Tibial nerve (tissue), 4 donors: ENCODE measurements around the gene NLRP13. TPM values are rescaled to one million over a fixed set of nuclear protein-coding genes. Genes with fewer than 3 reads are reported as not detected.

Experiments
- DNase-seq, 2 donors: peaks; one replicate each; pipeline ENCODE4 v3.0.0-alpha.2; 2019; ENCODE audit warnings: low spot score in 2 of 2
- H3K27ac ChIP-seq, 4 donors: fragments of 200-600 bp; sonication (generic) in 3 of 4; one replicate each; pipeline ENCODE4 v1.5.1; 2017 to 2019; ENCODE audit warnings: mild to moderate bottlenecking in 1 of 4
- H3K27me3 ChIP-seq, 2 donors: fragments of 200-600 bp; sonication (generic) in 1 of 2; one replicate each; pipeline versions ENCODE4 v1.5.1 to v1.6.0; 2017 to 2019
- H3K36me3 ChIP-seq, 3 donors: fragments of 200-600 bp; sonication (generic); one replicate each; pipeline ENCODE4 v1.5.1; 2018 to 2019
- H3K4me1 ChIP-seq, 4 donors: fragments of 200-600 bp; sonication (generic) in 3 of 4; one replicate each; pipeline ENCODE4 v1.5.1; 2017 to 2019
- H3K4me3 ChIP-seq, 4 donors: fragments of 200-600 bp; sonication (generic) in 3 of 4; one replicate each; pipeline ENCODE4 v1.5.1; 2017 to 2019; ENCODE audit warnings: mild to moderate bottlenecking in 1 of 4, moderate library complexity in 1 of 4
- H3K9me3 ChIP-seq, 4 donors: fragments of 200-600 bp; sonication (generic) in 3 of 4; one replicate each; pipeline ENCODE4 v1.5.1; 2017 to 2019
- EP300 ChIP-seq, 2 donors: sonication (generic); formaldehyde crosslinking; IDR thresholded peaks; one replicate each; pipeline ENCODE4 v1.6.1; 2017; ENCODE audit warnings: antibody characterized with exemption in 2 of 2, mild to moderate bottlenecking in 1 of 2
- POLR2A ChIP-seq, 2 donors: fragments of 450-650 bp; IDR thresholded peaks; one replicate each; pipeline ENCODE4 v1.6.1; 2017; ENCODE audit warnings: antibody characterized with exemption in 2 of 2, mild to moderate bottlenecking in 2 of 2, moderate library complexity in 2 of 2
- WGBS, 2 donors: methylation state at CpG; one replicate each; pipeline ENCODE4 v1.1.5; 2018; 5-methylcytosine and 5-hydroxymethylcytosine counted together
- total RNA-seq, 4 donors: library from RNA; depleted of rRNA; stranded (reverse); fragments of >200 nt; gene quantifications; one replicate each; pipeline ENCODE4 v1.1.0, GENCODE V29; 2016
- TF ChIP-seq, protein P1 (sequence below), 5 experiments: fragments of 200-600 bp in 3 of 5; fragments of 450-650 bp in 2 of 5; sonication (generic) in 3 of 5; IDR thresholded peaks; one replicate each; pipeline ENCODE4 v1.5.1; 2016 to 2019; ENCODE audit warnings: antibody characterized with exemption in 5 of 5, mild to moderate bottlenecking in 3 of 5, moderate library complexity in 2 of 5

Gene NLRP13
- total RNA-seq, 4 donors from 2014 or later, result not detected

DNA sequence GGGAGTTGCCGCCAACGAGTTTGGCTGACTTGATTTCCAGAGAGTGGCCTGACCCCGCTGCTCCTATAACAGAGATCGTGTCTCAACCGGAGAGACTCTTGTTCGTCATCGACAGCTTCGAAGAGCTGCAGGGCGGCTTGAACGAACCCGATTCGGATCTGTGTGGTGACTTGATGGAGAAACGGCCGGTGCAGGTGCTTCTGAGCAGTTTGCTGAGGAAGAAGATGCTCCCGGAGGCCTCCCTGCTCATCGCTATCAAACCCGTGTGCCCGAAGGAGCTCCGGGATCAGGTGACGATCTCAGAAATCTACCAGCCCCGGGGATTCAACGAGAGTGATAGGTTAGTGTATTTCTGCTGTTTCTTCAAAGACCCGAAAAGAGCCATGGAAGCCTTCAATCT lies 74.2 kb downstream of the NLRP13 start:
- no peak for DNase-seq
- H3K4me1 ChIP-seq, result no peaks in the 10 kb centered on the region
- H3K27me3 ChIP-seq, result no peaks in the 10 kb centered on the region
- H3K36me3 ChIP-seq, result no peaks in the 10 kb centered on the region
- no peak overlapping the region for H3K27ac ChIP-seq
- H3K9me3 ChIP-seq, result peaks cover 0 to 35% (median 0%) of the 10 kb centered on the region in 4 donors
- WGBS, 2 donors, result 88 to 90% methylated on average over 23 of the region's 23 CpGs
- no peak for TF ChIP-seq EP300 (IDR thresholded peaks at IDR 0.05)
- TF ChIP-seq, protein P1, sequence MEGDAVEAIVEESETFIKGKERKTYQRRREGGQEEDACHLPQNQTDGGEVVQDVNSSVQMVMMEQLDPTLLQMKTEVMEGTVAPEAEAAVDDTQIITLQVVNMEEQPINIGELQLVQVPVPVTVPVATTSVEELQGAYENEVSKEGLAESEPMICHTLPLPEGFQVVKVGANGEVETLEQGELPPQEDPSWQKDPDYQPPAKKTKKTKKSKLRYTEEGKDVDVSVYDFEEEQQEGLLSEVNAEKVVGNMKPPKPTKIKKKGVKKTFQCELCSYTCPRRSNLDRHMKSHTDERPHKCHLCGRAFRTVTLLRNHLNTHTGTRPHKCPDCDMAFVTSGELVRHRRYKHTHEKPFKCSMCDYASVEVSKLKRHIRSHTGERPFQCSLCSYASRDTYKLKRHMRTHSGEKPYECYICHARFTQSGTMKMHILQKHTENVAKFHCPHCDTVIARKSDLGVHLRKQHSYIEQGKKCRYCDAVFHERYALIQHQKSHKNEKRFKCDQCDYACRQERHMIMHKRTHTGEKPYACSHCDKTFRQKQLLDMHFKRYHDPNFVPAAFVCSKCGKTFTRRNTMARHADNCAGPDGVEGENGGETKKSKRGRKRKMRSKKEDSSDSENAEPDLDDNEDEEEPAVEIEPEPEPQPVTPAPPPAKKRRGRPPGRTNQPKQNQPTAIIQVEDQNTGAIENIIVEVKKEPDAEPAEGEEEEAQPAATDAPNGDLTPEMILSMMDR (IDR thresholded peaks at IDR 0.05), result no peak
- no peak for TF ChIP-seq POLR2A (IDR thresholded peaks at IDR 0.05)
- H3K4me3 ChIP-seq, result no peak overlapping the region

DNA sequence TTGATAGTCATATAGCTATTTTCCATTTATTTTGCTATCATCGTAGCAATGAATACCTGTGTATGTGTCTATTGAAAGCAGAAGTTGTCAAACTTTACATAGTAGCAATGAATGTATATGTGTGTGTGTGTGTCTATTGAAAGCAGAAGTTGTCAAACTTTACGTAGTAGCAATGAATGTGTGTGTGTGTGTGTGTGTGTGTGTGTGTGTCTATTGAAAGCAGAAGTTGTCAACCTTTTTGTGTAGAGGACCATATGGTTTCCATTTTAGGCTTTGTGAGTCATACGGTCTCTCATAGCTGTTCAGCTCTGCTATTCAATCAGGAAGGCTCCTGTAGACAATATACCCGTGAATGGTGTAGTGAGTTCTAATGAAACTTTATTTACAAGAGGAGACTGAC lies 75.0 kb downstream of the NLRP13 start:
- Histone ChIP-seq H3K27me3 (no peaks in the 10 kb centered on the region), H3K4me3 (no peak overlapping the region), H3K27ac (no peak overlapping the region), H3K4me1 (no peaks in the 10 kb centered on the region), H3K36me3 (no peaks in the 10 kb centered on the region), H3K9me3 (peaks cover 0 to 35% (median 0%) of the 10 kb centered on the region in 4 donors)
- whole genome bisulfite sequencing, 2 donors, result 57 to 71% methylated on average over 4 of the region's 4 CpGs
- TF ChIP-seq, protein P1 (IDR thresholded peaks at IDR 0.05), result no peak
- no peak for TF ChIP-seq POLR2A (IDR thresholded peaks at IDR 0.05)
- no peak for TF ChIP-seq EP300 (IDR thresholded peaks at IDR 0.05)
- DNase-seq, result no peak

DNA sequence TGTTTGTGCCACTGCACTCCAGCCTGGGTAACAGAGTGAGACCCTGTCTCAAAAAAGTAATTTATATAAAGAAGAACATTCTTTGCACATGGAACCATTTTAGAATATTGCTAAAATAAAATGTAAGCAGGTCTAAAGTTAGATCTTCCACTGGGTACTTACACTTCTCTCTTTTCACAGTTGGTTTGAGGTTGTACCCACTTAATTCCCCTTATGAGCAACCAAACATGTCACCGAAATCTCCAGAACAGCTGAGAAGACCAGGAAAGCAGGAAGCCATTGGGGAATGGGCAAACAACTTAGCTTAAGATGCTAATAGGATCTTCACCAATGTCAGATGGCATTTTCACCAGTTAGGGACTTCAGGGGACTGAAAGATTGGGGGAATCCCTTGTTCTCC lies 77.0 kb downstream of the NLRP13 start:
- Histone ChIP-seq H3K36me3 (no peaks in the 10 kb centered on the region), H3K4me3 (no peak overlapping the region), H3K9me3 (peaks cover 0 to 28% (median 0%) of the 10 kb centered on the region in 4 donors), H3K27me3 (no peaks in the 10 kb centered on the region), H3K27ac (no peak overlapping the region), H3K4me1 (no peaks in the 10 kb centered on the region)
- TF ChIP-seq, protein P1 (IDR thresholded peaks at IDR 0.05), result no peak
- TF ChIP-seq EP300 (IDR thresholded peaks at IDR 0.05), result no peak
- no peak for TF ChIP-seq POLR2A (IDR thresholded peaks at IDR 0.05)
- WGBS, 2 donors, result 65 to 75% methylated on average over 1 of the region's 1 CpG
- DNase-seq, result no peak

Other genes with a start within 250 kb of the NLRP13 start
- not detected for gene NLRP9, start 193.9 kb downstream of the NLRP13 start, total RNA-seq
- gene RFPL4A, start 173.2 kb downstream of the NLRP13 start, total RNA-seq, result 1 to 10 TPM in 1 of 4 donors, not detected in 3; 1.2 TPM
- not detected for gene RFPL4AL1, start 163.2 kb downstream of the NLRP13 start, total RNA-seq
- not detected for gene NLRP11, start 100.3 kb downstream of the NLRP13 start, total RNA-seq
- gene NLRP4, start 95.8 kb downstream of the NLRP13 start, total RNA-seq, result not detected
- not detected for gene NLRP8, start 15.5 kb upstream of the NLRP13 start, total RNA-seq
- not detected for gene NLRP5, start 54.4 kb upstream of the NLRP13 start, total RNA-seq
- gene ZNF787, start 189.0 kb upstream of the NLRP13 start, total RNA-seq, result 10 to 100 TPM; 13.6 to 21.6 (median 18.5) TPM
- gene ZNF444, start 209.0 kb upstream of the NLRP13 start, total RNA-seq, result 10 to 100 TPM; 22.3 to 48.6 (median 41.2) TPM
- gene GALP, start 243.7 kb upstream of the NLRP13 start, total RNA-seq, result not detected